ENCODE data around the gene TCEANC2. TPM values are rescaled to one million over a fixed set of nuclear protein-coding genes. Genes with fewer than 3 reads are reported as not detected.

Gene TCEANC2
- total RNA-seq, 1 experiment from 2014 or later = 1.9 TPM

- Mint-ChIP-seq H3K27me3 (ENCODE audit: insufficient read depth, unreplicated experiment) (no peaks in the 10 kb centered on the region), H3K9me3 (ENCODE audit: unreplicated experiment) (no peaks in the 10 kb centered on the region), H3K27ac (ENCODE audit: unreplicated experiment) (no peak overlapping the region), H3K36me3 (ENCODE audit: insufficient read depth, unreplicated experiment) (no peaks in the 10 kb centered on the region), H3K4me3 (ENCODE audit: unreplicated experiment) (no peak overlapping the region), H3K4me1 (ENCODE audit: low read depth, unreplicated experiment) (peaks cover 8% of the 10 kb centered on the region)
- peaks cover 6% of the 10 kb centered on the region; the same call in 1 of the 2 replicates for H3K4me1 ChIP-seq
- BruUV-seq (replicated peaks) = no TSS peak
- H3K27me3 ChIP-seq (replicated peaks; ENCODE audit: control insufficient read depth, insufficient read depth, low read length) = no peaks in the 10 kb centered on the region
- TF ChIP-seq CTCF (IDR thresholded peaks at IDR 0.05; ENCODE audit: insufficient read depth in 1 of 2, low read depth in 1 of 2, low read length in 1 of 2, severe bottlenecking in 1 of 2, unreplicated experiment in 1 of 2) = no peak
- no peaks in the 10 kb centered on the region for H3K9me3 ChIP-seq
- ChIA-PET POLR2A (no interaction called here), CTCF (interaction anchor here (0.5 kb wide), 1 partner anchor 205 kb away, joined by 4 read pairs; no protein-coding TSS in a partner anchor)
- intact Hi-C loops (cut with micrococcal nuclease; ENCODE audit: unreplicated experiment) = no loop called here
- no peak overlapping the region for H3K4me3 ChIP-seq (ENCODE audit: low read depth, low read length)
- no peaks in the 10 kb centered on the region for H3K36me3 ChIP-seq (ENCODE audit: control insufficient read depth, insufficient read depth, low read length)
- peak; percentile 50 to 62 for DNase-seq
These were observed 100.4 kb downstream of the TCEANC2 start for GRCh38 chr1:54153535-54154439.

Small RNAs within 50 kb of the gene (microRNA-seq; reads per million reads assigned to microRNA genes)
- not detected for gene MIR4781

Other genes with a start within 250 kb of the TCEANC2 start
- 28.8 and 29.6 TPM in 2 replicates for gene NDC1, start 215.3 kb upstream of the TCEANC2 start, total RNA-seq (2022)
- 16.6 and 17.2 TPM in 2 replicates for gene YIPF1, start 163.8 kb upstream of the TCEANC2 start, total RNA-seq (2022)
- gene DIO1, start 159.4 kb upstream of the TCEANC2 start, total RNA-seq (2022) = 6.8 and 7.1 TPM in 2 replicates
- 31.7 and 35.1 TPM in 2 replicates for gene IFT25, start 107.9 kb upstream of the TCEANC2 start, total RNA-seq (2022)
- 38.1 and 38.9 TPM in 2 replicates for gene LRRC42, start 107.3 kb upstream of the TCEANC2 start, total RNA-seq (2022)
- not detected in 2 replicates for gene LDLRAD1, start 35.4 kb upstream of the TCEANC2 start, total RNA-seq (2022)
- 116 TPM in 2 replicates for gene TMEM59, start 404 bp upstream of the TCEANC2 start, total RNA-seq (2022)
- not detected in 2 replicates for gene CDCP2, start 99.4 kb downstream of the TCEANC2 start, total RNA-seq (2022)
- gene CYB5RL, start 146.4 kb downstream of the TCEANC2 start, total RNA-seq (2022) = 10.0 and 10.8 TPM in 2 replicates
- 95.4 and 95.6 TPM in 2 replicates for gene MRPL37, start 146.6 kb downstream of the TCEANC2 start, total RNA-seq (2022)

Data from Caco-2 (cell line).